Measurements from ENCODE around the gene PHLDB3.

Gene PHLDB3

DNA sequence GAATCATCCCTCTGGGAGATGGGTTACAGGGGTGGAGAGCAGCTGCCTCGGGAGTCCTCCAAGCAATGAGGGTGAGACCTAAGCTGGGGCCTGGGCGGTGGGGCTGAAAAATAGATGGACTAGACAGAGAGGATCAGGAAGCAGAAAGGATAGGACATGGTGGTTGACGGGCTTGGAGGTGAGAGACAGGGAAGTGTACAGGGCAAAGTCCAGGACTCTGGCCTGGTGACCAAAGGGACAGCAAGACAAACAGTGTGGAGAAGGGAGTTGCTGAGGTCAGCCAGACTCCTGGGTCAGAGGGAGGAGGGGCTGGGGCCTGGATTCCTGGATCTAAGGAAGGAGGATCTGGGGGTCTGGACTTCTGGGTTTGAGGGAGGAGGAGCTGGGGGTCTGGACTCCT, 5.5 kb downstream of the PHLDB3 start:
- FAIRE-seq (no peak), DNase-seq (ENCODE audit: low spot score) (no peak)

DNA sequence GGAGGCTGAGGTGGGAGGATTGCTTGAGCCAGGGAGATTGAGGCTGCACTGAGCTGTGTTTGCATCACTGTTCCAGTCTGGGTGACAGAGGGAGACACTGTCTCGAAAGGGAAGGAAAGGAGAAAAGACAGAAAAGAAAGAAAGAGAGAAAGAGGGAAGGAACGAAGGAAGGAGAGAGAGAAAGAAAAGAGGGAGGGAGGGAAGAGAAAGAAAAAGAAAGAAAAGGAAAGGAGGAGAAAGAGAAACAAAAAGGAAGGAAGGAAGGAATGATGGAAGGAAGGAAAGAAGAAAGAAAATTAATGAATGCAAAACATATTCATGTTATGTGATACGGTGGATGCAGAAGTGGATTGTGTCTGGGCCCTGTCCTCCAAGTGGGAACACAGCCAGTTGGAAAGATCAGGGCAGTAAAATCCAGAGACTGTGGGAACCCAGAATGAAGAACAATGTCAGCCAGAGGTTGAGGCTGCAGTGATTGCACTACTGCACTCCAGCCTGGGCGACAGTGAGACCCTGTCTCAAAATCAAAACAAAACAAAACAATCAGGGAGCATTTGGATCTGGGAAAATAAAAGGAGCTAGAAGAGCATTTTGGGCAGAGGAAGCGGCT, 6.2 kb downstream of the PHLDB3 start:
- FAIRE-seq, result peak; percentile 48

DNA sequence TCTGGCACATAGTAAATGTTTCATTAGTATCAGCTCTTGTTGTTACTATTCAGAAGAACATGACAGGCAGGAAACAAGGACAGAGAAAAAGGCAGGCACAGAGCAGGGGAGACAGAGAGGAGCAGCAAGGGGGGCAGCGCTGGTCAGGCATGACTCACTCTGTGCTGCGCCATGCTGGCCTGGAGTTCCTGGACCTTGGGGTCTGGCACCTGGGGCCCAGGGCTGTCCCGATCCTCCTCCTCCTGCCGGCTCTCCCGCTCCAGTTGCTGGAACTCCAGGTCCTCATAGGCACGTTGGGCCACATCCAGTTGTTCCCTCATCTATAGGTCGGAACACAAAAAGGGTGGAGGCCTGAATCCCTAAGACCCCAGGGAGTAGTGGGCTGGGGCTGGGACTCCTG, 7.6 kb downstream of the PHLDB3 start:
- FAIRE-seq (no peak), DNase-seq (ENCODE audit: low spot score) (no peak)

More for the DNA sequence above, 6.2 kb downstream of the PHLDB3 start:
- no peak for DNase-seq (ENCODE audit: low spot score)

DNA sequence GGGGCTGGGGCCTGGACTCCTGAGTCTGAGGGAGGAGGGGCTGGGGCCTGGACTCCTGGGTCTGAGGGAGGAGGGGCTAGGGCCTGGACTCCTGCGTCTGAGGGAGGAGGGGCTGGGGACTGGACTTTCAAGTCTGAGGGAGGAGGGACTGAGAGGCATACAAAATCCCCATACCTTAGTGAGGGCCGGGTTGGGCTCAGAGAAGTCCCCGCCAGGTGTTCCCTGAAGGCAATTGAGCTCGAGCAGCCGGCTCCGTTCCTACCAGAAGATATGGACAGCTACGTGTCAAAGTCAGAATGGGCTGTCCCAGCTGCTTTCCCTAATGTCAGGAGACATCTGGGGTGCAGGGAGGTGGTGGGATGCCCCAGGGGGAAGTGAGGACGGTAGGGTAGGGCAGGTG, 9.5 kb downstream of the PHLDB3 start:
- DNase-seq (ENCODE audit: low spot score), result no peak
- no peak for FAIRE-seq

DNA sequence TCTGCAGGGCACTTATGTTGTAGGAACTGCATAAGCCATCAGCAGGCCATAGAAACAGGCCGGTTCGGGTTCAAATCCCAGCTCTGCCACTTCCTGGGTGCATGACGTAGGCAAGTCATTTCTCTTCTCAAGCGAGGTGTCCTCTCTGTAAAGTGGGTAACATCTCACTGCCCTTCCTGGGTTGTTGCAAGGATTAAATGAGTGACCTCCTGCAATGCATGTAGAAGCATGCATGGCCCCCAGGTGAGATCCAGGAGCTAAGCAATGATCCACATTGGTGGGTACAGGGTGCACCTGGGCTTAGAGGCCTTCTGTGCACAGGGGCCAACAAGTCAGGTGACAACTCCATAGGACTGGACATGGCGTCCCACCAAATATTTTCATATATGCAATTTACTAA, 13.8 kb downstream of the PHLDB3 start:
- DNase-seq (ENCODE audit: low spot score) (no peak), FAIRE-seq (no peak)

DNA sequence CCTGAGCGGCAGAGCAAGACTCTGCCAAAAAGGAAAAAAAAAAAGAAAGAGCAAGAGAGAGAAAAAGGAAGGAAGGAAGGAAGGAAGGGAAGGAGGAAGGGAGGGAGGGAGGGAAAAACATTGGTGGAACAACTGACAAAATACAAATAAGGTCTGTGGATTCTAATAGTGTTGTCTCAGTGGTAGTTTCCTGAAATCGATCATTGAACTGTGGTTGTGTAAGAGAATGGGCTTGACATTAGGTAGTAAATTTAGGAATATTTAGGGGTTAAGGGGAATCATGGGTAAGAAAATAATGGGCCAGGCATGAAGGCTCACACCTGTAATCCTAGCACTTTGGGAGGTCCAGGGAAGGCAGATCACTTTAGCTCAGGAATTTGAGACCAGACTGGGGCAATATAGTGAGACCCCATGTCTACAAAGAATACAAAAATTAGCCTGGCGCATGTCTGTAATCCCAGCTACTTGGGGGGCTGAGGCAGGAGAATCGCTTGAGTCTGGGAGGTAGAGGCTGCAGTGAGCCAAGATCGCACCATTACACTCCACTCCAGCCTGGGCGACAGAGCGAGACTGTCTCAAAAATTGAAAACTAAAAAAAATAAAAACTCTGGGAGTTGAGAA, 14.5 kb downstream of the PHLDB3 start:
- FAIRE-seq, result no peak
- no peak for DNase-seq (ENCODE audit: low spot score)

DNA sequence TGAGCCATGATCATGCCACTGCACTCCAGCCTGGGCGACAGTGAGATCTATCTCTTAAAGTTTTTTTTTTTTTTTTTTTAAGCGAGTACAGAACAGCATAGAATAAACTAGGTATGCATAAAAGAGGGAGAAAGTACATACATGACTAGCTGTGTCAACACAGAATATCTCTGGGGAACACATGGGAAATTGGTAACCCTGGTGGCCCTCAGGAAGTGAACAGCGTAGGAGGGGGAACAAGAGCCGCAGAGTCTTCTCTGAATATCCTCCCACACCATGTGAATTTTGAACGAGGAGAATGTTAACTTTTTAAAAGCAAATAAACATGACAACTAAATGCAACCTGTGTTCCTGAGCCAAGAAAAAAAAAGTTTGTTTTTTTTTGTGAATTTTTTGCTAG, 15.2 kb downstream of the PHLDB3 start:
- FAIRE-seq, result no peak
- no peak for DNase-seq (ENCODE audit: low spot score)

DNA sequence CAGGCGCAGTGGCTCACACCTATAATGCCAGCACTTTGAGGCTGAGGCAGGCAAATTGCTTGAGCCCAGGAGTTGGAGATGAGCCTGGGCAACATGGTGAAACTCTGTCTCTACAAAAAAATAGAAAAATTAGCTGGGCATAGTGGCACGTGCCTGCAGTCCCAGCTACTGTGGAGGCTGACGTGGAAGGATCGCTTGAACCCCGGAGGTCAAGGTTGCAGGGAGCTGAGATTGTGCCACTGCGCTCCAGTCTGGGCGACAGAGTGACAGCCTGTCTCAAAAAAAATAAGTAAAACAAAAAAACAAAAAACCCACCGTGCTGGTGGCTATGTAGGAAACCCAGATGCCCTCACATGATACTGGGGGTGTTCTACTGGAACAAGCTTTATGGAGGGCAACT, 16.4 kb downstream of the PHLDB3 start:
- no peak for FAIRE-seq

DNA sequence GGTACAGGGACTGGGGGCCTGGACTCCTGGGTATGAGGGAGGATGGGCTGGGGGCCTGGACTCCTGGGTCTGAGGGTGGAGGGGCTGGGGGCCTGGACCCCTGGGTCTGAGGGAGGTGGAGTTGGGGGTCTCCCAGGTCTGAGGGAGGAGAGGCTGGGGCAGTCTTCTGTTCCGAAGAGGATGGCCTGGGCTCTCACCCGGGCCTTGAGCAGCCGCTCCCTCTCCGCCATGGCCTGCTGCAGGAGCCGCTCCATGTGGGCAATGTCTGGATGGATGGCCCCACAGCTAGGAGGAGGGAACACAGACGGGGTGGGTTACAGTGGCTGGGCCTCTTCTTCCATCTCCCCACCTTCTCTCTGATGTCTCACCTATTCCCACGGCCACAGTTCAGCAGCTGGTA, 18.1 kb downstream of the PHLDB3 start:
- no peak for DNase-seq (ENCODE audit: low spot score)
- FAIRE-seq, result no peak

More for the DNA sequence above, 16.4 kb downstream of the PHLDB3 start:
- no peak for DNase-seq (ENCODE audit: low spot score)

DNA sequence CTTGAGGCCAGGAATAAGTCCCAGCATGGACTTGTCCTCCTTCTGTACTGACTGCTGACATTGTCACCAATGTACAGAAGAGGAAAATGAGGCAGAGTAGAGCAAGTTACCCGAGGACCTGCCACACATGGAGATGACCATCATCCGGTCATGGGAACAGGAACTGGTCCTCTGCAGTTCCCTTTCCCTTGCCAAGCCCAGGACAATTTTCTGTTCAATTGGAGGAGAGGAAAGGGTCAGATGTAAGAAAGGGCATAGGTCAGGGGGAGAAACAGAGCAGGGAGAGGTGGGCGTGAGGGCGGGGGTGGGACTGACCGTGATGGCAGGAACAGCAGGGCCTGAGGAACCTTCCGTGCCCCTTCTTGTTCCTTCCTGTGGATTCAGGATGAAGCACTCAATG, 18.6 kb downstream of the PHLDB3 start:
- DNase-seq (ENCODE audit: low spot score) (no peak), FAIRE-seq (no peak)

DNA sequence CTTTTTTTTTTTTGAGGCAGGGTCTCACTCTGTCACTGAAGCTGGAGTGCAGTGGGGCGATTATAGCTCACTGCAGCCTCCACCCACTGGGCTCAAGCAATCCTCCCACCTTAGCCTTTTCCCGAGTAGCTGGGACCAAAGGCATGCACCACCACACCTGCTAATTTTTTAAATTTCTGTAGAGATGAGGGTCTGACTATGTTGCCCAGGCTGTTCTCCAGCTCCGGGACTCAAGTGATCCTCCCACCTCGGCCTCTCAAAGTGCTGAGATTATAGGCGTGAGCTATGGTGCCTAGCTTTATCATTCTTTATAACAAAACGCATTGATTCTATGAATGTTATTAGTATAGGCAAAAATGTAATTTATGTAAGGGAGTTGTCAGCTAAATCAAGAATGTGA, 21.3 kb downstream of the PHLDB3 start:
- FAIRE-seq (no peak), DNase-seq (ENCODE audit: low spot score) (no peak)

DNA sequence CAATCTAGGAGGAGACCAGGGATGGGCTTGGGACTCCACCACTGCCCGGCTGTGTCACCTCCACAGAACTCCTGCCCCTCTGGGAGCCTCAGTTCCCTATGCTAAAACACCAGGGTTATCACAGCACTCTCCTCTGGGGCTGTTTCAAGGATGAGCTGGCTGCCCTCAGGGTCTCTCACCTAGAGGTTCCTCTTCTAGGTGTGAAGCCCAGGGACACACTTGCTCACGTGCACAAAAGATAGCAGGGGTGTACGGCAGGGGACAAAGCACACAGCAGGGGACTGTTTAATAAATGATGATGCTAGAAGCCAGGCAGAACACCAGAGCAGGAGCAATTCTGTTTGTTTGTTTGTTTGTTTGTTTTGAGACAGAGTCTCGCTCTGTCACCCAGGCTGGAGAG, 22.4 kb downstream of the PHLDB3 start:
- DNase-seq (ENCODE audit: low spot score), result no peak
- FAIRE-seq, result no peak

DNA sequence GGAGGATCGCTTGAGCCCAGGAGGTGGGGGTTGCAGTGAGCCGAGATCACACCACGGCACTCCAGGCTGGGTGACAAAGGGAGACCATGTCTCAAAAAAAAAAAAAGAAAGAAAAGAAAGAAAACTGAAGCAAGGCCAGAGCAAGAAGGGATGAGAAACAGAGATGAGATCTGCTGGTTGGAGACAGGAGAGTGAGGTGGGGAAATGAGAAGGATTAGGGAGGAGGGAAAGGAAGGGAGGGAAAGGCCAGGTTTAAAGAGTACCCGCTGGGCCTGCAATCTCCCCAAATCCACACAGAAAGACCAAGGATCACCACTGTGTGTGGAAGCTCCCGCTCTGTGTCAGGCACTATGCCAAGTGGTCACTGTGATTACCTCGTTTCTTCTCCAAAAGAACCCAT, 22.8 kb downstream of the PHLDB3 start:
- FAIRE-seq (no peak), DNase-seq (ENCODE audit: low spot score) (no peak)

DNA sequence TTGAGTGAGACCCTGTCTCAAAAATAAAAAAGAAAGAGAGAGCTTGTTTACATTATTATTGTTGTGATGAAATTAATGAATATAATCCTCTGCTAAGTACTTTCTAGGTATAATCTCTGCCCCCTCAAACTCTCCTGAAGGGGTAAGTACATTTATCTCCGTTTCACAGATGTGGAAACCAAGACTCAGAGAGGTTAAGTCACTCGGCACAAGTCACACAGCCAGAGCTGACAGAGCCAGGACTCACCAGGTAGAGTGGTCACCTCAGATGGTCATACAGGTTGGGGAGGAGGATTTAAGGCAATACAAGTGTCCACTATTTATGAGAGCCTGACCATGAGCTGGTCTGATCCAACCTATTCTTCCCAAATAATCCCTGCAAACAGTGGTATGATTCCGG, 24.0 kb downstream of the PHLDB3 start:
- DNase-seq (ENCODE audit: low spot score) (no peak), FAIRE-seq (no peak)

DNA sequence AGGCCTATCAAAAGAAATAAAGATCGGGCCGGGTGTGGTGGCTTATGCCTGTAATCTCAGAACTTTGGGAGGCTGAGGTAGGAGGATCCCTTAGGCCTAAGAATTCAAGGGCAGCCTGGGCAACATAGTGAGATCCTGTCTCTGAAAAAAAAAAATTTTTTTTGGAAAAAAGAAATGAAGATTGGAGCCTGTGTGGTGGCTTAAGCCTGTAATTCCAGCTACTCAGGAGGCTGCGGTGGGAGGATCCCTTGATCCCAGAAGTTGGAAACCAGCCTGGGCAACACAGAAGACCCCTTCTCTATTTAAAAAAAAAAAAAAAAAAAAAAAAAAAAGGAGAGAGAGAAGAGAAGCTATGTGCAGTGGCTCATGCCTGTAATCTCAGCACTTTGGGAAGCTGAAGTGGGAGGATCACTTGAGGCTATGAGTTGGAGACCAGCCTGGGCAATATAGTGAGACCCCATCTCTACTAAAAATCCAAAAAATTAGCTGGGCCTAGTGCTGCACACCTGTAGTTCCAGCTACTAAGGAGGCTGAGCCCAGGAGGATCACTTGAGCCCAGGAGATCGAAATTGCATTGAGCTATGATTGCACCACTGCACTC, 24.5 kb downstream of the PHLDB3 start:
- FAIRE-seq, result no peak

DNA sequence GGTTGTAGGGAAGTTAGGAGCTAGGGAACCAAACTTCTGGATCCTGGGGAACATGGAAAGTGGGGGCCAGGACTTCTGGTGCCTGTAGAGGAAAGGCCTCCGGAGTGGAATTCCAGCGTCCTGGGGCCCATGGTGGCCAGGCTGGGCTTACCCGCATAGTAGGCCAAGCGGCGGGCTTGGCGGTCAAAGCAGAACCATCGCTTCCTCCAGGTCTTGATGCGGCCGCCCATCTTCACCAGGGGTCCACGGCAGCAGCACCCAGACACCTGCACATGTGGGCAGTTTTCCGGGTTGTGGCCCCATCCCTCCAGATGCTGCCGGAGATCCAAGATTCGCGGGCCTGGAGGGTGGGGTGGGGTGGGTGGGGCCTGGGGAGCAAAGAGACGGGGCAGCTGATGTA, 25.3 kb downstream of the PHLDB3 start:
- FAIRE-seq (no peak), DNase-seq (ENCODE audit: low spot score) (no peak)

More for the DNA sequence above, 24.5 kb downstream of the PHLDB3 start:
- DNase-seq (ENCODE audit: low spot score), result no peak

DNA sequence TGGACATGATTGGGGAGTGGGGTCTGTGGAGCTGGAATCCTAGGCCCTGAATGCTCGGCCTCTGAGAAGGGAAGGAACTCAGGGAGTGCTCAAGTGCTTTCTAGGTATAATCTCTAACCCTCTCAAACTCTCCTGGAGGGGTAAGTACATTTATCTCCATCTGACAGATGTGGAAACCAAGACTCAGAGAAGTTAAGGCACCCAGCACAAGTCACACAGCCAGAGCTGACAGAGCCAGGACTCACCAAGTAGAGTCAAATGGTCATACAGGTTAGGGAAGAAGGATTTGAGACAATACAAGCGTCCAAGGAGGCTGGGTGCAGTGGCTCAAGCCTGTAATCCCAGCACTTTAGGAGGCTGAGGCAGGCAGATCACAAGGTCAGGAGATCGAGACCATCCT, 26.2 kb downstream of the PHLDB3 start:
- FAIRE-seq (no peak), DNase-seq (ENCODE audit: low spot score) (no peak)

DNA sequence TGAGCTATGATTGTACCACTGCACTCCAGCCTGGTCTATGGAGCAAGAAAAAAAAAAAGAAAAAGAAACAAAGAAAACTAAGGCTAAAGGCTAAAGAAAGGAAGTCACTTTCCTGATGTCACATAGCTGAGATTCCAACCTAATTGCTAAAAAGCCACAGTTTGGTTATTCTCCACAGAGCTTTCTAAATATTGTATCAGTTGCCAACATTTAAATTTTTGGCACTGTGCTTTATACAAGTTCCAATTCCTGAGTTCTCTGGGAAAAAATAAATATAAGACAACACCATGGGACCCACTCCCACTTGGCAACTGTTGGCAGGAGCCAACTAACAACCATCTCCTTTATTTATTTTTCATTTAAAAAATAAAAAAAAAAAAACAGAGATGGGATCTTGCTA, 27.9 kb downstream of the PHLDB3 start:
- DNase-seq (ENCODE audit: low spot score) (no peak), FAIRE-seq (no peak)

DNA sequence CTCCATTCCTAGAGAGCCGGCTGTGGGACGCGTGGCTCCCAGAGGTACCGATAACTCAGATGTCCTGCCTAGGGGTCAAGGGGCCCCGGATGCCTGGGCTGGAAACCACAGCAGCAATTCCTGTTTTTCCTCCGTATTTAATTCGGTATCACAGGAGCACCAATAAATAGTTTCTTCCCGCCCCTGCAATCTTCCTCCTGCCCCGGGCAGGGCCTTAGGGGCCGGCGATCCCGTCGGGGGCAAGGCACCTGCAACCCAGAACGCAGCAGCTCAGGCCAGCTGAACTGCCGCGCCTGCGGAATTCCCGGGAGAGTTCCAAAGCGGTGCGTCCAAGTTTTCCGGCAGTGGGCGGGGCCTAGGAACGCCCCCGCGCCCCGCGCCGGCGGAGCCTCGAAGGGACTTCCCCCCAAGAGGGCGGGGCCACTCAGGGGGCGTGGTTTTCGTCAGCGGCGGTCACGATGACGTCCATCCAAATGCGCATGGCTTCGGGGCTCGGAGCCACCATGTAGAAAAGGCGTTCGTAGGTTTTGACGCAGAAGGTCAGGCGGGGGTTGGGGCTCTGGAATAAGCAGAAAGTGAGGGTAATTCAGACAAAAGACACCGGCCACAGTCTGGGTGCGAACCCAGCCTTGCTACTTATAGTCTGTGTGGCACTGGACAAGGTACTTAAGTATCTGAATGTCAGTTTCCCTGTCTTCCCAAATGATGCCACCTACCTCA, 29.4 kb downstream of the PHLDB3 start:
- DNase-seq (ENCODE audit: low spot score) (no peak), FAIRE-seq (no peak)

DNA sequence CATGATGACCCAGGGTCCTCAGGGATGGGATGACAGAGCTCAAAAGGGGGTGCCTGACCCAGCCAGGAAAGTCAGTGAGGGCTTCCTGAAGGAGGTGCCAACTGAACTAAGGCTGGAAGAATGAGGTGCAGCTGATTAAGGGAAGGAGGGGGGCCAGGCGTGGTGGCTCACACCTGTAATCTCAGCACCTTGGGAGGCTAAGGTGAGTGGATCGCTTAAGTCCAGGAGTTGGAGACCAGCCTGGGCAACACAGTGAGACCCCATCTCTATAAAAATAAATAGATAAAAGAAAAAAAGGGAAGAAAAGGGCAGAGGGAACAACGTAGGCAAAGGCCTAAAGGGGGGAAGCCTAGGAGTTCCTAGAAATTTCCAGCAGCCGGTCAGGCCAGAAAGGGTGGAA, 30.1 kb downstream of the PHLDB3 start:
- FAIRE-seq (no peak), DNase-seq (ENCODE audit: low spot score) (no peak)

DNA sequence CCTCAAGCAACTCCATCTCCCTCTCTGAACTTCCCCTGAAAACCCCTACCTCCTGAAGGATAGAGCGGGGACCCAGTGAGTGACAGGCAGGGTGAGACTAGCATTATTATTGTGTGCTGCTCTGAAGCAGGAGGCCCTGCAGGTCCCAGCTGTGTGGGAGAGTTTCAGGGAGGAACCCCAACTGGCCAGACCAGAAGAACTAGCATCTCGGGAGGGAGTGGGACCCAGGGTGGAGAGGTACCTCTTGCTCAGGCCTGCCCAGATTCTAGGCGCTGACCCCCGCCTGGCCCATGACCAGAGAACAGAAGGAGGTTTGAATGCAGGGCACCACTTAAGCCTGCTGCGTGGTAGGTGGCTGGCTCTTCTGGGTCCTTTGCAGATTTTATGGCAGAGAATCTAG, 33.5 kb downstream of the PHLDB3 start:
- DNase-seq (ENCODE audit: low spot score), result no peak
- no peak for FAIRE-seq

DNA sequence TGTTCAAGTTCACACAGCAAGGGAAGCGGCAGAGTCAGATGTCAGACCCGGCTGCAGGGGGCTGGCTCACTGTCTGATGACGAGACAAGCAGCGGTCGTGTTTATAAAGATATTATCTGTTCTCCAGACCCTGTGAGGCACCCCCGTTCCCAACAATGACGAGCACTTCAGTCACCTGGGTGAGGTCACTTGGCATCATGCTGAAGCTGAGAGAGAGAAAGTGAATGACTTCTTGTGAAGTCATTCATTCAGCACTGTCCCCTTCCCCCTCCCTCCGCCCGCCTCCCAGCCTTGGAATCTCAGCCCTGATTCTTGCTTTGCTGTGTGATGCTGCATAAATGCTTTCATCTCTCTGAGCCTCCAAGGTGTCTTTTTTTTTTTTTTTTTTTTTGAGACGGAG, 34.3 kb downstream of the PHLDB3 start:
- FAIRE-seq (no peak), DNase-seq (ENCODE audit: low spot score) (no peak)

DNA sequence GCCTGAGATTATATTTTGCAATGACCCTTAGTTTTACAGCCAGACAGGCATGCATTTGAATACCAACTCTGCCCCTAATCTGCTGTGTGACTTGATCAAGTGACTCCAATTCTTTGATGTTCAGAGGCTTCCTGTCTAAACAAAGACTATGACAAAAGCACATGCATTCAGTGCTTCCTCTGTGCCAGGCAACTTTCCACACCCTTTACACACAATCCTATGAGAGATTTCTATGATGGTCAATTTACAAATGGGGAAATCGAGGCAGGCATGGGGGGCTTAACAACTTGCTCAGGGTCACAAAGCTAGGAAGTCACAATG, 35.4 kb downstream of the PHLDB3 start:
- FAIRE-seq (no peak), DNase-seq (ENCODE audit: low spot score) (no peak)

All from urothelium cell line (cell line).